ENCODE measurements around the gene USF2. TPM values are rescaled to one million over a fixed set of nuclear protein-coding genes. Genes with fewer than 3 reads are reported as not detected.

USF2 gene
- total and polyA plus RNA-seq, 2 of the 8 experiments (the other 6 are each of a cell fraction or from before 2014, with no cell fraction given), result 74.1 to 109 TPM

- Histone ChIP-seq H2BK12ac (ENCODE audit: low read depth, low read length) (no peak overlapping the region), H3K23me2 (ENCODE audit: low read depth, low read length) (no peaks in the 10 kb centered on the region), H3K56ac (replicated peaks; ENCODE audit: insufficient read length, low read depth, low read length) (no peak overlapping the region), H3K27me3 (replicated peaks in 1 of 4; ENCODE audit: control insufficient read depth in 3 of 4, extremely low read depth in 1 of 4, insufficient read depth in 3 of 4, low read length in 3 of 4) (no peaks in the 10 kb centered on the region), H3K14ac (ENCODE audit: insufficient read length) (no peak overlapping the region), H3K36me3 (ENCODE audit: control insufficient read depth in 2 of 4, insufficient read depth in 4 of 4, low read length in 3 of 4) (no peaks in the 10 kb centered on the region), H3K18ac (ENCODE audit: extremely low read depth, low read length) (no peak overlapping the region), H3K27ac (ENCODE audit: low read depth, low read length) (no peak overlapping the region), H3K4ac (replicated peaks; ENCODE audit: insufficient read length, low read depth, low read length) (no peak overlapping the region), H4K5ac (ENCODE audit: insufficient read length, low read depth, low read length) (no peak overlapping the region), H2BK15ac (ENCODE audit: low read length) (no peak overlapping the region), H3K4me2 (ENCODE audit: insufficient read depth in 1 of 2, low read depth in 2 of 2, low read length in 2 of 2) (no peak overlapping the region), H3K9ac (replicated peaks in 1 of 4; ENCODE audit: extremely low read depth in 1 of 4, low read depth in 3 of 4, low read length in 3 of 4) (no peak overlapping the region), H3K79me1 (ENCODE audit: low read depth, low read length) (no peaks in the 10 kb centered on the region), H2BK5ac (ENCODE audit: low read depth, low read length) (no peak overlapping the region), H2AFZ (ENCODE audit: low read length) (no peak overlapping the region), H3K4me1 (replicated peaks in 1 of 4; ENCODE audit: control insufficient read depth in 3 of 4, insufficient read depth in 4 of 4, low read length in 3 of 4) (peaks cover 0 to 2% (median 0%) of the 10 kb centered on the region in 4 experiments; a peak in 1 of 7 replicates), H2BK20ac (ENCODE audit: low read length) (no peak overlapping the region), H3K23ac (ENCODE audit: insufficient read length) (no peak overlapping the region), H4K20me1 (replicated peaks in 1 of 2; ENCODE audit: control insufficient read depth in 1 of 2, insufficient read depth in 2 of 2, low read length in 2 of 2) (no peaks in the 10 kb centered on the region), H2BK120ac (replicated peaks; ENCODE audit: low read depth, low read length) (no peak overlapping the region), H3K79me2 (ENCODE audit: control insufficient read depth in 1 of 2, insufficient read depth in 2 of 2, low read length in 2 of 2) (no peaks in the 10 kb centered on the region), H4K8ac (ENCODE audit: extremely low read depth, insufficient read depth, low read length) (no peak overlapping the region), H3K4me3 (ENCODE audit: extremely low read depth in 1 of 4, insufficient read depth in 2 of 4, low read depth in 3 of 4, low read length in 4 of 4) (no peak overlapping the region), H3K9me3 (ENCODE audit: insufficient read depth in 2 of 2, low read depth in 1 of 2, low read length in 1 of 2) (no peaks in the 10 kb centered on the region), H4K91ac (replicated peaks; ENCODE audit: insufficient read length, low read length) (no peak overlapping the region), H2AK5ac (ENCODE audit: low read depth, low read length) (no peak overlapping the region)
- FAIRE-seq (no peak), DNase-seq (ENCODE audit: low read depth in 1 of 2, low spot score in 2 of 2) (no peak)
- 91% methylated on average over 47 of the region's 47 CpGs; no CpG with 5 or more reads in 1 of the 2 experiments for WGBS, 2 experiments (ENCODE audit: extremely low coverage in 1 of 2, insufficient coverage in 1 of 2, insufficient read length in 1 of 2, insufficient replicate concordance in 2 of 2, low coverage in 1 of 2, low lambda C conversion rate in 2 of 2, missing lambda C conversion rate in 1 of 2)
- ChIA-PET CTCF (ENCODE audit: partially characterized antibody) (interaction anchor here (0.8 to 1.0 kb wide), 3 partner anchors 16 to 243 kb away, joined by 3 to 4 read pairs (median 3); no protein-coding TSS in a partner anchor), POLR2A (ENCODE audit: partially characterized antibody) (interaction anchor here (1.2 kb wide), 1 partner anchor 201 kb away, joined by 3 read pairs; no protein-coding TSS in a partner anchor)
- no peak for TF ChIP-seq BCL11A (IDR thresholded peaks at IDR 0.05; ENCODE audit: low read depth in 2 of 2, low read length in 2 of 2)
- TF ChIP-seq SRF (IDR thresholded peaks at IDR 0.05; ENCODE audit: low read depth, low read length), result no peak
- TF ChIP-seq ATF3 (IDR thresholded peaks at IDR 0.05; ENCODE audit: insufficient read depth, low read depth, low read length), result no peak
- TF ChIP-seq ASH2L (IDR thresholded peaks at IDR 0.05; ENCODE audit: low read length), result no peak
- TF ChIP-seq GABPA (IDR thresholded peaks at IDR 0.05; ENCODE audit: borderline replicate concordance, insufficient read depth, low read length), result no peak
- no peak for TF ChIP-seq KDM4A (IDR thresholded peaks at IDR 0.05; ENCODE audit: low read depth, low read length, severe bottlenecking)
- TF ChIP-seq MAX (IDR thresholded peaks at IDR 0.05), result no peak
Observed at GRCh38 chr19:35309481-35310279, 40.9 kb downstream of the USF2 start.

Data from H1 (cell line).